ENCODE results near the gene SPOCK2. TPM values are rescaled to one million over a fixed set of nuclear protein-coding genes. Genes with fewer than 3 reads are reported as not detected.

Gene SPOCK2
- total RNA-seq, 1 experiment from 2014 or later = 1.8 TPM

DNA sequence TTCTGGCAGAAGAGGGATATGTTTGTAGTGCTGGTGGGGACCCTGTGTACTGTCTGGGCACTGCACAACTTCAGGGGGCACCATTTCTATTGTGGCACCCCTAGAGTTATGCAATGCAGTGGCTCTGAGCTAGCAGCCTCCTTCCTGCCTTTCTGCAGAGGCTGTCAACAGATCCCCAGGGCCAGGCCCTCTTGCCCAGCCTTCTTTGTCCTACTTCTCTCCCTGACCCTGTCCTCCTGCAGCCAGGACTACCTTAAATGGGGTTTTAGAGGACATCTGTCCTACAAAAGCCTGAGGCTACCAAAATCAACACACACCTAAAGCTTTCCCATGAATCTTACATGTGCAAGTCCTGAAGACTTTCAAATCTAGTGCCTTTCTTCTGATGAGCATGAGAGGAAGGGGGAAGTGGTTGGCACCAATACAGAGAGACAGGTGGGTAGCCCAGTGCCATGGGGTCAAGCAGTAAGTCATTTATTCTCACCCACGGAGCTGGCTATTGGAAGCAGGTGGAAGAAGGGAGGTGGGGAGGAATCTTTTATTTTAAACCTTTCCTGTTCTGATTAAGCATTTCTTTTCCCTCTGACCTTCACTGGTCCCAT, 2.4 kb downstream of the SPOCK2 start:
- Histone ChIP-seq H3K4me2 (ENCODE audit: insufficient read depth, insufficient read length, low read length) (no peak overlapping the region), H3K9me3 (ENCODE audit: control insufficient read depth, low read depth, low read length) (no peaks in the 10 kb centered on the region), H3K4ac (ENCODE audit: low read depth, low read length) (no peak overlapping the region), H2BK120ac (ENCODE audit: low read depth, low read length, poor library complexity, severe bottlenecking) (no peak overlapping the region), H3K9ac (ENCODE audit: extremely low read depth, insufficient read length, low read length) (no peak overlapping the region), H3K18ac (ENCODE audit: insufficient read length, low read depth, low read length) (no peak overlapping the region), H3K23me2 (ENCODE audit: insufficient read length, low read depth, low read length, poor library complexity, severe bottlenecking) (peaks cover 20% of the 10 kb centered on the region), H3K27ac (ENCODE audit: insufficient read length, low read depth, low read length) (no peak overlapping the region), H4K91ac (ENCODE audit: insufficient read length, low read depth, low read length) (no peak overlapping the region), H4K5ac (ENCODE audit: insufficient read length, low read depth, low read length) (no peak overlapping the region), H2BK12ac (ENCODE audit: insufficient read length, low read depth, low read length) (no peak overlapping the region), H4K8ac (replicated peaks; ENCODE audit: insufficient read length, low read depth, low read length) (no peak overlapping the region), H3K23ac (ENCODE audit: insufficient read length, low read depth, low read length) (no peak overlapping the region), H3K4me1 (ENCODE audit: insufficient read depth, low read length) (no peaks in the 10 kb centered on the region), H4K20me1 (ENCODE audit: control insufficient read depth, insufficient read depth, insufficient read length) (no peaks in the 10 kb centered on the region), H3T11ph (ENCODE audit: low read length) (no peak overlapping the region), H2BK5ac (ENCODE audit: insufficient read length, low read length) (no peak overlapping the region), H2BK15ac (ENCODE audit: low read depth, low read length) (no peak overlapping the region), H3K14ac (ENCODE audit: insufficient read depth, low read length) (no peak overlapping the region), H2BK20ac (ENCODE audit: low read depth, low read length, poor library complexity, severe bottlenecking) (no peak overlapping the region), H3K56ac (ENCODE audit: insufficient read length, low read depth, low read length) (no peak overlapping the region), H3K79me2 (ENCODE audit: insufficient read depth, low read length) (no peaks in the 10 kb centered on the region), H3K27me3 (ENCODE audit: insufficient read depth, low read length) (peaks cover 19% of the 10 kb centered on the region; the same call in 1 of the 2 replicates), H2AFZ (ENCODE audit: low read length) (no peak overlapping the region), H2AK5ac (ENCODE audit: insufficient read length, low read length) (no peak overlapping the region), H3K79me1 (ENCODE audit: insufficient read depth, low read depth, low read length, poor library complexity, severe bottlenecking) (no peaks in the 10 kb centered on the region)
- Mint-ChIP-seq H3K27ac (no peak overlapping the region), H3K9me3 (peaks cover 0 to 2% of the 10 kb centered on the region in 2 experiments; a peak in 3 of 5 replicates), H3K27me3 (ENCODE audit: low read depth) (peaks cover 59% of the 10 kb centered on the region), H3K4me3 (peak overlapping the region; percentile 14 to 84), H3K4me1 (peaks cover 22 to 29% of the 10 kb centered on the region in 2 experiments), H3K36me3 (ENCODE audit: insufficient read depth in 1 of 3, low read depth in 3 of 3) (no peaks in the 10 kb centered on the region; a peak in 1 of 7 replicates)
- no CpG with 5 or more reads among the region's 1 CpG for WGBS (ENCODE audit: extremely low coverage, insufficient read length, low lambda C conversion rate)
- peak; percentile 23 for DNase-seq
- TF ChIP-seq, protein P1, sequence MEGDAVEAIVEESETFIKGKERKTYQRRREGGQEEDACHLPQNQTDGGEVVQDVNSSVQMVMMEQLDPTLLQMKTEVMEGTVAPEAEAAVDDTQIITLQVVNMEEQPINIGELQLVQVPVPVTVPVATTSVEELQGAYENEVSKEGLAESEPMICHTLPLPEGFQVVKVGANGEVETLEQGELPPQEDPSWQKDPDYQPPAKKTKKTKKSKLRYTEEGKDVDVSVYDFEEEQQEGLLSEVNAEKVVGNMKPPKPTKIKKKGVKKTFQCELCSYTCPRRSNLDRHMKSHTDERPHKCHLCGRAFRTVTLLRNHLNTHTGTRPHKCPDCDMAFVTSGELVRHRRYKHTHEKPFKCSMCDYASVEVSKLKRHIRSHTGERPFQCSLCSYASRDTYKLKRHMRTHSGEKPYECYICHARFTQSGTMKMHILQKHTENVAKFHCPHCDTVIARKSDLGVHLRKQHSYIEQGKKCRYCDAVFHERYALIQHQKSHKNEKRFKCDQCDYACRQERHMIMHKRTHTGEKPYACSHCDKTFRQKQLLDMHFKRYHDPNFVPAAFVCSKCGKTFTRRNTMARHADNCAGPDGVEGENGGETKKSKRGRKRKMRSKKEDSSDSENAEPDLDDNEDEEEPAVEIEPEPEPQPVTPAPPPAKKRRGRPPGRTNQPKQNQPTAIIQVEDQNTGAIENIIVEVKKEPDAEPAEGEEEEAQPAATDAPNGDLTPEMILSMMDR (conservative IDR thresholded peaks at IDR 0.05) = no peak
